Upper lobe of left lung (tissue), 4 donors: Measurements from ENCODE around the gene ABHD16B.

Experiments used
- CTCF ChIP-seq, 6 experiments: fragments of 450-650 bp in 4 of 6; fragments of 200-600 bp in 2 of 6; sonication (generic) in 2 of 6; IDR thresholded peaks; one replicate each; pipeline ENCODE4 v1.5.1; 2016 to 2019; ENCODE audit warnings: antibody characterized with exemption in 6 of 6
- POLR2A ChIP-seq, 4 donors: fragments of 450-650 bp; IDR thresholded peaks; one replicate each; pipeline ENCODE4 v1.5.1; 2016 to 2017; ENCODE audit warnings: antibody characterized with exemption in 4 of 4, mild to moderate bottlenecking in 2 of 4

GRCh38 chr20:63858393-63859165, 2.7 kb upstream of the ABHD16B start:
- TF ChIP-seq CTCF (IDR thresholded peaks at IDR 0.05), result peak in 2 of 6 experiments; percentile 19 to 28
- TF ChIP-seq POLR2A (IDR thresholded peaks at IDR 0.05), result peak in 1 of 4 donors; percentile 3
